IMR-90 (cell line): Measurements from ENCODE around the gene MACIR. TPM values are rescaled to one million over a fixed set of nuclear protein-coding genes. Genes with fewer than 3 reads are reported as not detected.

Experiments
- ATAC-seq: fragments of 200-7000 bp; cut with Tn5 transposase; 2 replicates; pipeline ENCODE4 v1.9.1; 2020; ENCODE audit warnings: low read depth, mild to moderate bottlenecking, moderate library complexity
- BruUV-seq: library from RNA; stranded (reverse); fragments of 400-500 nt; replicated peaks from 2 replicates; lab custom pipeline; 2021; lab: Mats Ljungman, UMichigan
- CTCF ChIA-PET: fragments of 300-600 bp; formaldehyde crosslinking; extraction: SDS; loops from one replicate; lab custom pipeline; 2021; ENCODE audit warnings: antibody characterized with exemption; lab: Yijun Ruan, JAX
- POLR2A ChIA-PET: fragments of 300-600 bp; sonication (Branson Sonifier 250); formaldehyde crosslinking; loops from one replicate; lab custom pipeline; 2022; ENCODE audit warnings: antibody characterized with exemption; ENCODE audit not compliant: unreplicated experiment; lab: Charles Lee
- DNase-seq: peaks from one replicate; pipeline ENCODE4 v3.0.0; 2013
- H2AFZ ChIP-seq: replicated peaks from 2 replicates; pipeline ENCODE3; 2013; ENCODE audit warnings: low read length, mild to moderate bottlenecking; ENCODE audit not compliant: poor library complexity
- H2AK5ac ChIP-seq: 2 replicates; pipeline ENCODE4 v1.6.1; 2013; ENCODE audit warnings: low read depth, low read length, inconsistent platforms
- H2AK9ac ChIP-seq: replicated peaks from 2 replicates; pipeline ENCODE3; 2013; ENCODE audit warnings: mild to moderate bottlenecking, low read depth, low read length, moderate library complexity; ENCODE audit not compliant: poor library complexity
- H2BK120ac ChIP-seq: 2 replicates; pipeline ENCODE4 v1.6.1; 2013; ENCODE audit warnings: low read depth, low read length, inconsistent platforms
- H2BK15ac ChIP-seq: 3 replicates; pipeline ENCODE4 v1.6.1; 2013; ENCODE audit warnings: low read depth, low read length, inconsistent platforms
- H2BK20ac ChIP-seq: 2 replicates; pipeline ENCODE4 v1.6.1; 2013; ENCODE audit warnings: low read depth, mild to moderate bottlenecking, inconsistent platforms, low read length, moderate library complexity
- H2BK5ac ChIP-seq: 2 replicates; pipeline ENCODE4 v1.6.1; 2013; ENCODE audit warnings: mild to moderate bottlenecking, low read depth, low read length, inconsistent platforms; ENCODE audit not compliant: poor library complexity, severe bottlenecking
- H3K14ac ChIP-seq: replicated peaks from 2 replicates; pipeline ENCODE4 v1.6.1; 2013; ENCODE audit warnings: low read depth, low read length, inconsistent platforms
- H3K18ac ChIP-seq: 2 replicates; pipeline ENCODE4 v1.6.1; 2013; ENCODE audit warnings: low read depth, low read length, control low read depth
- H3K23ac ChIP-seq: 2 replicates; pipeline ENCODE4 v1.6.1; 2013; ENCODE audit warnings: low read depth, low read length, inconsistent platforms
- H3K27ac ChIP-seq: 2 replicates; pipeline ENCODE4 v1.5.1; 2013; ENCODE audit warnings: mild to moderate bottlenecking, control low read depth, low read length; ENCODE audit not compliant: insufficient read depth
- H3K27me3 ChIP-seq: 2 replicates; pipeline ENCODE4 v1.6.1; 2013; ENCODE audit warnings: low read length; ENCODE audit not compliant: control insufficient read depth, insufficient read depth
- H3K36me3 ChIP-seq: 2 replicates; pipeline ENCODE4 v1.6.1; 2013; ENCODE audit warnings: low read length, mixed read lengths; ENCODE audit not compliant: control insufficient read depth, insufficient read depth
- H3K4ac ChIP-seq: 2 replicates; pipeline ENCODE4 v1.6.1; 2013; ENCODE audit warnings: low read depth, low read length, inconsistent platforms
- H3K4me1 ChIP-seq: 2 replicates; pipeline ENCODE4 v1.6.1; 2013; ENCODE audit warnings: low read length, mixed read lengths; ENCODE audit not compliant: control insufficient read depth, insufficient read depth
- H3K4me2 ChIP-seq: 2 replicates; pipeline ENCODE4 v1.6.1; 2013; ENCODE audit warnings: low read depth, mild to moderate bottlenecking, control low read depth, low read length, moderate library complexity
- H3K4me3 ChIP-seq: 2 replicates; pipeline ENCODE4 v1.5.1; 2013; ENCODE audit warnings: low read depth, mild to moderate bottlenecking, control low read depth, low read length, moderate library complexity; ENCODE audit not compliant: insufficient read depth
- H3K56ac ChIP-seq: 2 replicates; pipeline ENCODE4 v1.6.1; 2013; ENCODE audit warnings: low read length, inconsistent platforms; ENCODE audit not compliant: insufficient read depth; ENCODE audit errors: extremely low read depth
- H3K79me1 ChIP-seq, 2 experiments: 2 replicates each; pipeline ENCODE4 v1.6.1; 2013; ENCODE audit warnings: low read length in 2 of 2, inconsistent platforms in 1 of 2, low read depth in 1 of 2
- H3K9ac ChIP-seq: 2 replicates; pipeline ENCODE4 v1.6.1; 2013; ENCODE audit warnings: low read depth, low read length, control low read depth
- H3K9me1 ChIP-seq: 2 replicates; pipeline ENCODE4 v1.6.1; 2013; ENCODE audit warnings: low read length, inconsistent platforms; ENCODE audit not compliant: insufficient read depth
- H3K9me3 ChIP-seq: 2 replicates; pipeline ENCODE4 v1.6.1; 2013; ENCODE audit warnings: low read length; ENCODE audit not compliant: control insufficient read depth, insufficient read depth
- H4K20me1 ChIP-seq: 2 replicates; pipeline ENCODE4 v1.6.1; 2013; ENCODE audit warnings: low read length, inconsistent platforms; ENCODE audit not compliant: insufficient read depth
- H4K5ac ChIP-seq: 2 replicates; pipeline ENCODE4 v1.6.1; 2013; ENCODE audit warnings: mild to moderate bottlenecking, low read depth, low read length, control low read depth
- H4K8ac ChIP-seq, 2 experiments: 2 replicates each; pipeline ENCODE4 v1.6.1; 2013; ENCODE audit warnings: low read depth in 2 of 2, low read length in 2 of 2, control low read depth in 1 of 2, inconsistent platforms in 1 of 2
- H4K91ac ChIP-seq: 2 replicates; pipeline ENCODE4 v1.6.1; 2013; ENCODE audit warnings: low read depth, low read length, inconsistent platforms; ENCODE audit not compliant: insufficient read depth
- BHLHE40 ChIP-seq: fragments of 150-350 bp; IDR thresholded peaks from 2 replicates; pipeline ENCODE4 v1.6.1; 2016; ENCODE audit warnings: mild to moderate bottlenecking, low read depth, low read length
- CEBPB ChIP-seq: IDR thresholded peaks from 2 replicates; pipeline ENCODE4 v1.6.1; 2012; ENCODE audit warnings: low read depth, low read length, improper control_type of control experiment
- CHD1 ChIP-seq: IDR thresholded peaks from 2 replicates; pipeline ENCODE4 v1.6.1; 2012; ENCODE audit warnings: low read depth, low read length, improper control_type of control experiment
- ELK1 ChIP-seq: fragments of 150-350 bp; IDR thresholded peaks from 2 replicates; pipeline ENCODE4 v1.6.1; 2016; ENCODE audit warnings: low read depth, mild to moderate bottlenecking, low read length, moderate library complexity, borderline replicate concordance
- FOS ChIP-seq: fragments of 150-350 bp; IDR thresholded peaks from 2 replicates; pipeline ENCODE4 v1.6.1; 2016; ENCODE audit warnings: low read depth, low read length
- MAFK ChIP-seq: IDR thresholded peaks from 2 replicates; pipeline ENCODE4 v1.6.1; 2012; ENCODE audit warnings: low read depth, low read length, improper control_type of control experiment
- MAZ ChIP-seq: IDR thresholded peaks from 2 replicates; pipeline ENCODE4 v1.6.1; 2012; ENCODE audit warnings: low read depth, mild to moderate bottlenecking, low read length, improper control_type of control experiment, moderate library complexity, borderline replicate concordance
- MXI1 ChIP-seq: IDR thresholded peaks from 2 replicates; pipeline ENCODE4 v1.6.1; 2012; ENCODE audit warnings: low read depth, mild to moderate bottlenecking, low read length, moderate library complexity, borderline replicate concordance
- NFE2L2 ChIP-seq: fragments of 150-350 bp; IDR thresholded peaks from 2 replicates; pipeline ENCODE4 v1.6.1; 2016; ENCODE audit warnings: low read depth, mild to moderate bottlenecking, low read length
- POLR2A ChIP-seq: IDR thresholded peaks from 2 replicates; pipeline ENCODE4 v1.6.1; 2012; ENCODE audit warnings: mild to moderate bottlenecking, low read depth, low read length
- RAD21 ChIP-seq: IDR thresholded peaks from 2 replicates; pipeline ENCODE4 v1.6.1; 2012; ENCODE audit warnings: low read length, improper control_type of control experiment
- RCOR1 ChIP-seq: IDR thresholded peaks from 2 replicates; pipeline ENCODE4 v1.6.1; 2012; ENCODE audit warnings: mild to moderate bottlenecking, low read length, improper control_type of control experiment; ENCODE audit not compliant: insufficient replicate concordance
- RFX5 ChIP-seq: IDR thresholded peaks from 2 replicates; pipeline ENCODE4 v1.8.0; 2012; ENCODE audit warnings: low read depth, mild to moderate bottlenecking, low read length, moderate library complexity
- SMC3 ChIP-seq: fragments of 150-350 bp; IDR thresholded peaks from 2 replicates; pipeline ENCODE4 v1.6.1; 2016; ENCODE audit warnings: low read depth, mild to moderate bottlenecking, antibody characterized with exemption, low read length, moderate library complexity
- WGBS, 2 experiments: methylation state at CpG; one replicate each; pipeline versions ENCODE4 v1.1.5 to v1.1.7; 2013; ENCODE audit warnings: missing lambda C conversion rate in 2 of 2; ENCODE audit not compliant: insufficient read length in 1 of 2; ENCODE audit errors: extremely low coverage in 2 of 2; 5-methylcytosine and 5-hydroxymethylcytosine counted together
- dilution Hi-C: fragments of 300-500 bp; cut with HindIII; formaldehyde crosslinking; loops from one replicate; pipeline ENCODE4 v1.14.3; 2018; ENCODE audit warnings: low sequenced_read_pairs; ENCODE audit not compliant: unreplicated experiment
- in situ Hi-C: fragments of 300-500 bp; cut with MboI; formaldehyde crosslinking; loops from 3 replicates; pipeline ENCODE4 v1.14.3; 2019; ENCODE audit warnings: low sequenced_read_pairs, inconsistent platforms, mixed read lengths
- intact Hi-C: fragments of 100-400 bp; cut with micrococcal nuclease; formaldehyde crosslinking; loops from 2 replicates; pipeline ENCODE4 v1.10.0; 2022
- polyA plus RNA-seq, 3 experiments: library from polyadenylated mRNA; depleted of rRNA; stranded (reverse); fragments of >200 nt; gene quantifications; 2 replicates each; pipeline ENCODE4 v1.2.3, GENCODE V29; 2012; ENCODE audit warnings: low replicate concordance in 1 of 3
- total RNA-seq: library from RNA; depleted of rRNA; stranded (reverse); fragments of >200 nt; gene quantifications from 2 replicates; pipeline ENCODE4 v1.2.3, GENCODE V29; 2012
- TF ChIP-seq, protein P1 (sequence below): fragments of 150-350 bp; IDR thresholded peaks from 2 replicates; pipeline ENCODE4 v1.6.1; 2017; ENCODE audit warnings: mild to moderate bottlenecking, antibody characterized with exemption, low read length, low read depth
- TF ChIP-seq, protein P2 (sequence below): conservative IDR thresholded peaks from 2 replicates; pipeline ENCODE4 v1.5.1; 2012; ENCODE audit warnings: mild to moderate bottlenecking, low read depth, low read length, improper control_type of control experiment

Gene MACIR
- total and polyA plus RNA-seq, 2 of the 4 experiments (the other 2 are of a cell fraction), result 11.1 to 21.3 TPM

GRCh38 chr5:103273952-103274351, 15.4 kb downstream of the MACIR start:
- H3K9me3 ChIP-seq, result no peaks in the 10 kb centered on the region
- peaks cover 17 to 33% of the 10 kb centered on the region in 2 experiments for H3K79me1 ChIP-seq
- no peaks in the 10 kb centered on the region for H3K9me1 ChIP-seq
- no peak overlapping the region for H3K18ac ChIP-seq
- in situ Hi-C loops, result no loop called here
- 0 out of 2 replicates have a peak overlapping the region, but pooled peaks have one; percentile 4 for H3K4ac ChIP-seq
- no peak overlapping the region for H2BK5ac ChIP-seq
- H4K5ac ChIP-seq, result no peak overlapping the region
- H3K4me2 ChIP-seq, result no peak overlapping the region
- no peak overlapping the region for H2AK9ac ChIP-seq
- WGBS, 2 experiments, result no CpG with 5 or more reads among the region's 3 CpGs
- H2AK5ac ChIP-seq, result no peak overlapping the region
- POLR2A ChIA-PET, result no interaction called here
- H3K56ac ChIP-seq, result no peak overlapping the region
- no peak overlapping the region for H2BK20ac ChIP-seq
- dilution Hi-C loops, result no loop called here
- intact Hi-C loops, result no loop called here
- no peak overlapping the region for H2BK15ac ChIP-seq
- peak overlapping the region; percentile 24; the same call in 1 of the 2 replicates for H3K23ac ChIP-seq
- H3K9ac ChIP-seq, result no peak overlapping the region
- H4K20me1 ChIP-seq, result no peaks in the 10 kb centered on the region
- H3K4me1 ChIP-seq, result peaks cover 3% of the 10 kb centered on the region; the same call in 1 of the 2 replicates
- no peak overlapping the region for H2AFZ ChIP-seq
- ATAC-seq (no peak), DNase-seq (no peak)
- CTCF ChIA-PET, result interaction anchor here (0.7 to 1.3 kb wide), 2 partner anchors 41 to 49 kb away, joined by 3 read pairs; no protein-coding TSS in a partner anchor
- no TSS peak for BruUV-seq
- H2BK120ac ChIP-seq, result no peak overlapping the region
- H3K27me3 ChIP-seq, result no peaks in the 10 kb centered on the region
- H4K91ac ChIP-seq, result no peak overlapping the region
- H4K8ac ChIP-seq, result no peak overlapping the region
- H3K14ac ChIP-seq, result no peak overlapping the region
- H3K36me3 ChIP-seq, result peaks cover 6% of the 10 kb centered on the region
- no peak overlapping the region for H3K4me3 ChIP-seq
- TF ChIP-seq SMC3, result no peak
- no peak for TF ChIP-seq MAFK
- no peak for TF ChIP-seq MXI1
- TF ChIP-seq, protein P1, sequence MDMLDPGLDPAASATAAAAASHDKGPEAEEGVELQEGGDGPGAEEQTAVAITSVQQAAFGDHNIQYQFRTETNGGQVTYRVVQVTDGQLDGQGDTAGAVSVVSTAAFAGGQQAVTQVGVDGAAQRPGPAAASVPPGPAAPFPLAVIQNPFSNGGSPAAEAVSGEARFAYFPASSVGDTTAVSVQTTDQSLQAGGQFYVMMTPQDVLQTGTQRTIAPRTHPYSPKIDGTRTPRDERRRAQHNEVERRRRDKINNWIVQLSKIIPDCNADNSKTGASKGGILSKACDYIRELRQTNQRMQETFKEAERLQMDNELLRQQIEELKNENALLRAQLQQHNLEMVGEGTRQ, result no peak
- TF ChIP-seq RCOR1, result no peak
- TF ChIP-seq CHD1, result no peak
- TF ChIP-seq, protein P2, sequence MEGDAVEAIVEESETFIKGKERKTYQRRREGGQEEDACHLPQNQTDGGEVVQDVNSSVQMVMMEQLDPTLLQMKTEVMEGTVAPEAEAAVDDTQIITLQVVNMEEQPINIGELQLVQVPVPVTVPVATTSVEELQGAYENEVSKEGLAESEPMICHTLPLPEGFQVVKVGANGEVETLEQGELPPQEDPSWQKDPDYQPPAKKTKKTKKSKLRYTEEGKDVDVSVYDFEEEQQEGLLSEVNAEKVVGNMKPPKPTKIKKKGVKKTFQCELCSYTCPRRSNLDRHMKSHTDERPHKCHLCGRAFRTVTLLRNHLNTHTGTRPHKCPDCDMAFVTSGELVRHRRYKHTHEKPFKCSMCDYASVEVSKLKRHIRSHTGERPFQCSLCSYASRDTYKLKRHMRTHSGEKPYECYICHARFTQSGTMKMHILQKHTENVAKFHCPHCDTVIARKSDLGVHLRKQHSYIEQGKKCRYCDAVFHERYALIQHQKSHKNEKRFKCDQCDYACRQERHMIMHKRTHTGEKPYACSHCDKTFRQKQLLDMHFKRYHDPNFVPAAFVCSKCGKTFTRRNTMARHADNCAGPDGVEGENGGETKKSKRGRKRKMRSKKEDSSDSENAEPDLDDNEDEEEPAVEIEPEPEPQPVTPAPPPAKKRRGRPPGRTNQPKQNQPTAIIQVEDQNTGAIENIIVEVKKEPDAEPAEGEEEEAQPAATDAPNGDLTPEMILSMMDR, result no peak
- no peak for TF ChIP-seq RFX5
- TF ChIP-seq MAZ, result no peak
- TF ChIP-seq RAD21, result no peak
- TF ChIP-seq FOS, result no peak
- no peak for TF ChIP-seq POLR2A
- TF ChIP-seq CEBPB, result no peak
- TF ChIP-seq NFE2L2, result no peak
- TF ChIP-seq BHLHE40, result no peak
- TF ChIP-seq ELK1, result no peak
- H3K27ac ChIP-seq, result no peak overlapping the region
